Neural progenitor cell (in vitro differentiated cells): Measurements from ENCODE around the gene KPNA2. TPM values are rescaled to one million over a fixed set of nuclear protein-coding genes. Genes with fewer than 3 reads are reported as not detected.

Experiments
- DNase-seq: peaks from one replicate; pipeline ENCODE4 v3.0.0-alpha.2; 2016; ENCODE audit warnings: low spot score
- H2AFZ ChIP-seq: fragments of 200-600 bp; sonication (generic); replicated peaks from 2 replicates; pipeline ENCODE4 v1.6.1; 2016; ENCODE audit warnings: antibody characterized with exemption
- H3F3A ChIP-seq: fragments of 200-600 bp; sonication (generic); 2 replicates; pipeline ENCODE4 v1.6.1; 2016; ENCODE audit warnings: antibody characterized with exemption, low read depth
- H3K27ac ChIP-seq: fragments of 200-600 bp; sonication (generic); 2 replicates; pipeline ENCODE4 v1.5.1; 2016; ENCODE audit warnings: mild to moderate bottlenecking
- H3K27me3 ChIP-seq: fragments of 200-600 bp; sonication (generic); 2 replicates; pipeline ENCODE4 v1.6.1; 2016; ENCODE audit warnings: mild to moderate bottlenecking, moderate library complexity
- H3K36me3 ChIP-seq: fragments of 200-600 bp; sonication (generic); 2 replicates; pipeline ENCODE4 v1.5.1; 2016
- H3K4me1 ChIP-seq: fragments of 200-600 bp; sonication (generic); 2 replicates; pipeline ENCODE4 v1.6.1; 2016; ENCODE audit warnings: mixed run types
- H3K4me2 ChIP-seq: fragments of 200-600 bp; sonication (generic); 2 replicates; pipeline ENCODE4 v1.6.1; 2016
- H3K4me3 ChIP-seq: fragments of 200-600 bp; sonication (generic); 2 replicates; pipeline ENCODE4 v1.5.1; 2016
- H3K79me2 ChIP-seq: fragments of 200-600 bp; sonication (generic); 2 replicates; pipeline ENCODE4 v1.6.1; 2016; ENCODE audit warnings: low read depth
- H3K9ac ChIP-seq: fragments of 200-600 bp; sonication (generic); 2 replicates; pipeline ENCODE4 v1.6.1; 2016
- H3K9me3 ChIP-seq: fragments of 200-600 bp; sonication (generic); 2 replicates; pipeline ENCODE4 v1.5.1; 2016; ENCODE audit warnings: low read depth
- H4K20me1 ChIP-seq: fragments of 200-600 bp; sonication (generic); 2 replicates; pipeline ENCODE4 v1.6.1; 2016; ENCODE audit warnings: low read depth
- H3K27ac Mint-ChIP-seq: 3 replicates; pipeline ENCODE4 v1.8.0; 2021; ENCODE audit warnings: mixed read lengths
- H3K27me3 Mint-ChIP-seq: 2 replicates; pipeline ENCODE4 v1.8.0; 2022; ENCODE audit warnings: low read depth, mild to moderate bottlenecking, inconsistent platforms, moderate library complexity, mixed read lengths; ENCODE audit not compliant: insufficient read depth
- H3K36me3 Mint-ChIP-seq: 3 replicates; pipeline ENCODE4 v1.8.0; 2021; ENCODE audit warnings: mixed read lengths
- H3K4me1 Mint-ChIP-seq: 3 replicates; pipeline ENCODE4 v1.8.0; 2021; ENCODE audit warnings: mixed read lengths
- H3K4me3 Mint-ChIP-seq: 3 replicates; pipeline ENCODE4 v1.8.0; 2021; ENCODE audit warnings: mild to moderate bottlenecking, moderate library complexity, mixed read lengths
- H3K9me3 Mint-ChIP-seq: 3 replicates; pipeline ENCODE4 v1.8.0; 2020; ENCODE audit warnings: mixed read lengths
- CTCF ChIP-seq: fragments of 200-600 bp; sonication (generic); IDR thresholded peaks from 2 replicates; pipeline ENCODE4 v1.5.1; 2017; ENCODE audit warnings: antibody characterized with exemption, mild to moderate bottlenecking
- EZH2 ChIP-seq: fragments of 200-600 bp; sonication (generic); IDR thresholded peaks from 2 replicates; pipeline ENCODE4 v1.6.1; 2017; ENCODE audit warnings: antibody characterized with exemption, mild to moderate bottlenecking, moderate library complexity
- EZH2phosphoT487 ChIP-seq: fragments of 200-600 bp; sonication (generic); IDR thresholded peaks from 2 replicates; pipeline ENCODE4 v1.6.1; 2017; ENCODE audit warnings: antibody characterized with exemption
- total RNA-seq: library from RNA; depleted of rRNA; stranded (reverse); fragments of >200 nt; gene quantifications from 2 replicates; pipeline ENCODE4 v1.2.3, GENCODE V29; 2015; ENCODE audit warnings: low replicate concordance

Gene KPNA2
- total RNA-seq, 1 donor from 2014 or later, result 549 TPM

GRCh38 chr17:68011199-68011665 lies 24.3 kb upstream of the KPNA2 start:
- Histone ChIP-seq H3F3A (no peaks in the 10 kb centered on the region), H3K27ac (no peak overlapping the region), H4K20me1 (no peaks in the 10 kb centered on the region), H3K79me2 (no peaks in the 10 kb centered on the region), H3K4me2 (no peak overlapping the region), H2AFZ (no peak overlapping the region), H3K4me1 (no peaks in the 10 kb centered on the region), H3K4me3 (no peak overlapping the region), H3K9ac (no peak overlapping the region), H3K27me3 (no peaks in the 10 kb centered on the region), H3K36me3 (no peaks in the 10 kb centered on the region), H3K9me3 (no peaks in the 10 kb centered on the region)
- peak; percentile 66 for DNase-seq
- peaks cover 4% of the 10 kb centered on the region for H3K27me3 Mint-ChIP-seq
- no peaks in the 10 kb centered on the region for H3K4me1 Mint-ChIP-seq
- H3K27ac Mint-ChIP-seq, result no peak overlapping the region
- TF ChIP-seq CTCF, result peak; percentile 66
- TF ChIP-seq EZH2phosphoT487, result no peak
- no peaks in the 10 kb centered on the region for H3K36me3 Mint-ChIP-seq
- no peaks in the 10 kb centered on the region for H3K9me3 Mint-ChIP-seq
- H3K4me3 Mint-ChIP-seq, result peak overlapping the region; percentile 16

GRCh38 chr17:68013385-68013784 lies 22.1 kb upstream of the KPNA2 start:
- H3K36me3 ChIP-seq, result no peaks in the 10 kb centered on the region
- no peaks in the 10 kb centered on the region for H3K9me3 ChIP-seq
- H3K27ac Mint-ChIP-seq, result no peak overlapping the region
- peaks cover 4% of the 10 kb centered on the region for H3K27me3 Mint-ChIP-seq
- H3K79me2 ChIP-seq, result no peaks in the 10 kb centered on the region
- no peaks in the 10 kb centered on the region for H3K4me1 ChIP-seq
- H3K4me1 Mint-ChIP-seq, result peaks cover 5% of the 10 kb centered on the region
- H3F3A ChIP-seq, result no peaks in the 10 kb centered on the region
- H3K9me3 Mint-ChIP-seq, result no peaks in the 10 kb centered on the region
- H3K27me3 ChIP-seq, result no peaks in the 10 kb centered on the region
- no peak overlapping the region for H3K4me2 ChIP-seq
- no peak overlapping the region for H3K9ac ChIP-seq
- no peak overlapping the region for H3K27ac ChIP-seq
- H3K36me3 Mint-ChIP-seq, result no peaks in the 10 kb centered on the region
- no peaks in the 10 kb centered on the region for H4K20me1 ChIP-seq
- H2AFZ ChIP-seq, result no peak overlapping the region
- DNase-seq, result no peak
- H3K4me3 ChIP-seq, result no peak overlapping the region
- TF ChIP-seq EZH2phosphoT487, result no peak
- no peak for TF ChIP-seq CTCF
- TF ChIP-seq EZH2, result no peak
- H3K4me3 Mint-ChIP-seq, result no peak overlapping the region

- DNase-seq, result no peak
- H3K4me3 Mint-ChIP-seq, result no peak overlapping the region
- Histone ChIP-seq H3F3A (peaks cover 2% of the 10 kb centered on the region), H3K27me3 (no peaks in the 10 kb centered on the region), H3K27ac (no peak overlapping the region), H3K4me3 (no peak overlapping the region), H3K4me2 (no peak overlapping the region), H2AFZ (no peak overlapping the region), H3K4me1 (no peaks in the 10 kb centered on the region), H3K36me3 (no peaks in the 10 kb centered on the region), H3K9ac (no peak overlapping the region), H3K9me3 (no peaks in the 10 kb centered on the region), H4K20me1 (no peaks in the 10 kb centered on the region), H3K79me2 (no peaks in the 10 kb centered on the region)
- H3K9me3 Mint-ChIP-seq, result peaks cover 7% of the 10 kb centered on the region
- no peak overlapping the region for H3K27ac Mint-ChIP-seq
- peaks cover 11% of the 10 kb centered on the region for H3K27me3 Mint-ChIP-seq
- H3K4me1 Mint-ChIP-seq, result peaks cover 12% of the 10 kb centered on the region
- peaks cover 4% of the 10 kb centered on the region for H3K36me3 Mint-ChIP-seq
- no peak for TF ChIP-seq EZH2
- TF ChIP-seq CTCF, result no peak
- TF ChIP-seq EZH2phosphoT487, result no peak
Observed at GRCh38 chr17:68015081-68015723, 20.3 kb upstream of the KPNA2 start.
